ENCODE data around the gene DNAJB11. TPM values are rescaled to one million over a fixed set of nuclear protein-coding genes. Genes with fewer than 3 reads are reported as not detected.

Gene DNAJB11
- total RNA-seq, 1 donor from 2014 or later = 60.4 TPM

GRCh38 chr3:186596568-186597287 is 26.2 kb downstream of the DNAJB11 start:
- no peak for DNase-seq

GRCh38 chr3:186598108-186598784 is 27.7 kb downstream of the DNAJB11 start:
- DNase-seq = no peak

GRCh38 chr3:186598794-186599141 is 28.2 kb downstream of the DNAJB11 start:
- no peak for DNase-seq

- DNase-seq = no peak
Observed at GRCh38 chr3:186599142-186599784, 28.7 kb downstream of the DNAJB11 start.

GRCh38 chr3:186599785-186600166 is 29.3 kb downstream of the DNAJB11 start:
- DNase-seq = no peak

- DNase-seq = no peak
Observed at GRCh38 chr3:186600896-186601295, 30.4 kb downstream of the DNAJB11 start.

- DNase-seq = no peak
Observed at GRCh38 chr3:186603159-186603558, 32.6 kb downstream of the DNAJB11 start.

GRCh38 chr3:186605078-186605477 is 34.6 kb downstream of the DNAJB11 start:
- DNase-seq = no peak

GRCh38 chr3:186605561-186606545 is 35.3 kb downstream of the DNAJB11 start:
- DNase-seq = no peak

GRCh38 chr3:186608624-186609215 is 38.2 kb downstream of the DNAJB11 start:
- no peak for DNase-seq

GRCh38 chr3:186609247-186609868 is 38.8 kb downstream of the DNAJB11 start:
- DNase-seq = peak; percentile 26

- DNase-seq = no peak
Observed at GRCh38 chr3:186612065-186612464, 41.5 kb downstream of the DNAJB11 start.

GRCh38 chr3:186612721-186613636 is 42.5 kb downstream of the DNAJB11 start, which contains the start of gene AHSG:
Gene AHSG, plus strand, starts transcription at chr3:186613060. Its CDS starts 82 bp downstream, at chr3:186613142.
- no peak for DNase-seq

GRCh38 chr3:186613637-186614265 is 43.2 kb downstream of the DNAJB11 start:
- peak; percentile 14 for DNase-seq

GRCh38 chr3:186614266-186614596 is 43.7 kb downstream of the DNAJB11 start:
- no peak for DNase-seq

- peak; percentile 86 for DNase-seq
Observed at GRCh38 chr3:186614597-186615483, 44.3 kb downstream of the DNAJB11 start.

GRCh38 chr3:186616299-186616617 is 45.7 kb downstream of the DNAJB11 start:
- no peak for DNase-seq

GRCh38 chr3:186617036-186617946 is 46.8 kb downstream of the DNAJB11 start:
- DNase-seq = peak; percentile 88
